Motor neuron (in vitro differentiated cells): ENCODE results near the gene TGFB2. TPM values are rescaled to one million over a fixed set of nuclear protein-coding genes. Genes with fewer than 3 reads are reported as not detected.

Experiments used
- ATAC-seq, 8 experiments: fragments of 200-7000 bp; cut with Tn5 transposase; replicated peaks in 6 of 8; 2 replicates each; pipeline ENCODE4 v1.8.0; 2021; ENCODE audit warnings: mild to moderate bottlenecking in 8 of 8, moderate library complexity in 8 of 8
- H3K27ac ChIP-seq, 2 donors: fragments of 250-450 bp; sonication (Bioruptor Pico); 2 replicates each; pipeline ENCODE4 v1.9.0; 2021; ENCODE audit warnings: antibody characterized with exemption in 2 of 2, mild to moderate bottlenecking in 2 of 2, moderate library complexity in 1 of 2
- H3K4me1 ChIP-seq, 2 donors: fragments of 250-450 bp; sonication (Bioruptor Pico); replicated peaks in 1 of 2; 2 replicates each; pipeline ENCODE4 v1.6.1; 2021; ENCODE audit warnings: antibody characterized with exemption in 2 of 2, mild to moderate bottlenecking in 2 of 2, moderate library complexity in 1 of 2
- H3K4me3 ChIP-seq, 5 donors: fragments of 250-450 bp; sonication (Bioruptor Pico); 2 replicates each; pipeline ENCODE4 v1.9.0; 2021; ENCODE audit warnings: antibody characterized with exemption in 5 of 5, mild to moderate bottlenecking in 5 of 5, moderate library complexity in 4 of 5
- WGBS, 10 experiments: fragments of 450-650 bp; shearing (Covaris generic); methylation state at CpG; one replicate each; pipeline ENCODE4 v1.0.0; 2022; 5-methylcytosine and 5-hydroxymethylcytosine counted together
- in situ Hi-C, 9 experiments: fragments of 400-800 bp; cut with MboI; loops; one replicate each; pipeline ENCODE4 v1.15.0; 2021; ENCODE audit warnings: low sequenced_read_pairs in 9 of 9, low pct_unique_long_range_greater_than_20kb in 2 of 9; ENCODE audit not compliant: unreplicated experiment in 9 of 9
- total RNA-seq, 8 experiments: library from RNA; unstranded; fragments of 300-600 nt; gene quantifications; 2 replicates each; pipeline versions ENCODE4 v1.2.3 to v1.2.4, GENCODE V29; 2022

Gene TGFB2
- total RNA-seq, 8 experiments from 2014 or later = 0.10 to 118 (median 16.1) TPM

DNA sequence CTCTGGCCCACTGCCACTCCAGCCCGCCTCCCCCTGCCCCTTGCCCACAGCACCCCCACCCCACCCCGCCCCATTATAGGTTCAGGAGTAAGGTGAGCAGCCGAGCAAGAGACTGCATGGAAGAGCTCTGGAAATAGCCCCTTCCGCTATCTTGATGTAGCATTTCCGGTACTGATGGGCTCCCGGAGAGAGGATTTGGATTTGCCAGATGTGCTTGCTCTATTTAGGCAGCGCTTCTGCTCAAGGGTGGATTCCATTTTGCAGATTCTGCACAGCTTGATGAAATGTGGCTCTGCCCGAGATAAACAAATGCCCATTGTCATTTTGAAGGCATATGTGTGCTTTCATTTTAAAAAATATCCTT is 6.9 kb downstream of the TGFB2 start:
- no peak overlapping the region for H3K4me3 ChIP-seq
- H3K4me1 ChIP-seq = peaks cover 9 to 52% of the 10 kb centered on the region in 2 donors
- WGBS, 10 experiments = 76 to 96% (median 83%) methylated on average over 1 to 4 of the region's 8 CpGs; no CpG with 5 or more reads in 5 of the 10 experiments
- ATAC-seq = peak in 1 of 8 experiments; percentile 20
- no peak overlapping the region for H3K27ac ChIP-seq
- in situ Hi-C loops = loop anchor here in 2 of 9 experiments (25.0 kb wide), 2 partner anchors 1210 to 1310 kb away; no protein-coding TSS in a partner anchor

DNA sequence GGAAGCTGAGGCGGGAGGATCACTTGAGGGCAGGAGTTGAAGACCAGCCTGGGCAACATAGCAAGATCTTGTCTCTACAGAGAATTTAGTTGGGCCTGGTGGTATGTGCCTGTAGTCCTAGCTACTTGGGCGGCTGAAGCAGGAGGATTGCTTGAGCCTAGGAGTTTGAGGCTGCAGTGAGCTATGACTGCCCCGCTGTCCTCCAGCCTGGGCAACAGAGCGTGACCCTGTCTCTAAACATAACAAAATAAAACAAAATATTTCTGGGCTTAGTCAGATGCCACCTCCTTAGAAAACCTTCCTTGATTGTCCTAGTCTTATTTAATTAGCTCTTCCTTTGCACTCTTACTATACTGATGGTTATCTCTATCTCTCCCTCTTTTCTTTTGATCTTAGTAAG is 8.5 kb downstream of the TGFB2 start:
- H3K27ac ChIP-seq = no peak overlapping the region
- 89 to 96% (median 91%) methylated on average over 2 to 4 of the region's 4 CpGs; no CpG with 5 or more reads in 4 of the 10 experiments for WGBS, 10 experiments
- peaks cover 3 to 44% of the 10 kb centered on the region in 2 donors for H3K4me1 ChIP-seq
- no peak for ATAC-seq
- in situ Hi-C loops = loop anchor here in 2 of 9 experiments (25.0 kb wide), 2 partner anchors 1209 to 1309 kb away; no protein-coding TSS in a partner anchor
- no peak overlapping the region for H3K4me3 ChIP-seq

GRCh38 chr1:218355278-218355677 is 10.1 kb downstream of the TGFB2 start:
- H3K27ac ChIP-seq = no peak overlapping the region
- no peak for ATAC-seq
- in situ Hi-C loops = loop anchor here in 2 of 9 experiments (25.0 kb wide), 2 partner anchors 1207 to 1307 kb away; no protein-coding TSS in a partner anchor
- 18 to 83% (median 56%) methylated on average over 1 to 4 of the region's 4 CpGs for WGBS, 10 experiments
- H3K4me1 ChIP-seq = peaks cover 3 to 41% of the 10 kb centered on the region in 2 donors
- no peak overlapping the region for H3K4me3 ChIP-seq

DNA sequence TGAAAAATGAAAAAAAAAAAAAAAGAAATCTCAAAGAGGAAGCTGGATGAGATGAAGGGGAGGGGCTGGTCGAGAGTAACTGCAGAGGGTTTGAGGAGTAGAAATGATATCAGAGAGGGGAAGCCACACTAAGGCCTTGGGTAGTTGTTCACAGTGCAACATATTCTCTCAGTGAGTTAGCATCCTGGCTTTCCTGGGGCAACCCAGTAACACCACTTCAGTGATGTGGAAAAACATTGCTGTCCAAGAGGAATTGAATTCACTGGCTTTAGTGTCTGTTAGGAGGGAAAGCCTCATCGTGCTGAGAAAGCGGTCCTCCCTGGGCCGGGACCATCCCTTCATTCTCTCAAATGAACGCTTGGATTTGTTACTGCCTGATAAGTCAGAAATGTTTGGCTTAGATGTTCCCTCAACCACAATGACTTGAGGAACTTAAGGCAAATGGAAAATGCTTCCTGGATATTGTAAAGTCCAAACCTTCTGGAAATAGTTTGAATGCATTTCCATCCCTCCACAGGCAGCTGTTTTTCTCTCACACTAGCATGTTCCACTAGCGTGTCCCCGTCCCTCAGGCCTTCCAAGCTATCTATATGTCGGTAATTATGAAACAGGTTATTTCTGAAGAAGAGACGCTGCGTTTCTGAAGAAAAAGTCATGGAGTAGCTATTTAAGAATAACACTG is 12.2 kb downstream of the TGFB2 start:
- Histone ChIP-seq H3K4me1 (peaks cover 3 to 29% of the 10 kb centered on the region in 2 donors), H3K4me3 (no peak overlapping the region), H3K27ac (no peak overlapping the region)
- in situ Hi-C loops = loop anchor here in 2 of 9 experiments (25.0 kb wide), 2 partner anchors 1205 to 1305 kb away; no protein-coding TSS in a partner anchor
- ATAC-seq = no peak
- 70 to 100% (median 87%) methylated on average over 1 to 10 of the region's 10 CpGs for WGBS, 10 experiments

GRCh38 chr1:218357893-218358232 is 12.7 kb downstream of the TGFB2 start:
- no peak overlapping the region for H3K4me3 ChIP-seq
- H3K4me1 ChIP-seq = peaks cover 3 to 29% of the 10 kb centered on the region in 2 donors
- 57 to 97% (median 84%) methylated on average over 1 to 3 of the region's 3 CpGs; no CpG with 5 or more reads in 1 of the 10 experiments for WGBS, 10 experiments
- ATAC-seq = no peak
- in situ Hi-C loops = loop anchor here in 2 of 9 experiments (25.0 kb wide), 2 partner anchors 1204 to 1304 kb away; no protein-coding TSS in a partner anchor
- H3K27ac ChIP-seq = no peak overlapping the region

GRCh38 chr1:218361298-218362065 is 16.3 kb downstream of the TGFB2 start:
- WGBS, 10 experiments = 42 to 91% (median 83%) methylated on average over 2 to 7 of the region's 7 CpGs
- Histone ChIP-seq H3K4me1 (peaks cover 0 to 2% of the 10 kb centered on the region in 2 donors), H3K27ac (no peak overlapping the region), H3K4me3 (no peak overlapping the region)
- peak in 7 of 8 experiments; percentile 16 to 81 (median 76) for ATAC-seq
- in situ Hi-C loops = loop anchor here in 2 of 9 experiments (25.0 kb wide), 2 partner anchors 1201 to 1301 kb away; no protein-coding TSS in a partner anchor

GRCh38 chr1:218362418-218363076 is 17.4 kb downstream of the TGFB2 start:
- peaks cover 0 to 2% of the 10 kb centered on the region in 2 donors for H3K4me1 ChIP-seq
- 85 to 100% (median 91%) methylated on average over 3 to 5 of the region's 5 CpGs for WGBS, 10 experiments

DNA sequence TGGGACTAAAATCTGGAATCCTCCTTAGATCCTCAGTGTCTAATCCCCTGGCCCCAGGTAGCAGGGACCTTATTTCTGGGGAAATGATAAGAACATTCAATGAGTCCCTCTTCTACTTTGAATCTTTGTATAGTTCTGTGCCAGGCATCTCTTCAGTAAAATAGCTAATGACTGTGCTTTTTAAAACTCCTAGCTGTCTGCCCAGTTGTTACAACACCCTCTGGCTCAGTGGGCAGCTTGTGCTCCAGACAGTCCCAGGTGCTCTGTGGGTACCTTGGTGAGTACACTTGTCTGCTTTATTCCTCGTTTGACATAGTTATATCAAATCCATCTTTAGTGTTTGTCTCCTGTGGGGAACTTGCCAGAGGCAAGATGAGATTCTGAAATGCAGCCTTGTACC is 18.0 kb downstream of the TGFB2 start:
- in situ Hi-C loops = loop anchor here in 2 of 9 experiments (25.0 kb wide), 2 partner anchors 1199 to 1299 kb away; no protein-coding TSS in a partner anchor
- no peak overlapping the region for H3K4me3 ChIP-seq
- no peak for ATAC-seq
- no peak overlapping the region for H3K27ac ChIP-seq
- H3K4me1 ChIP-seq = peaks cover 0 to 2% of the 10 kb centered on the region in 2 donors
- WGBS, 10 experiments = 75 to 100% (median 100%) methylated on average over 1 of the region's 1 CpG; no CpG with 5 or more reads in 5 of the 10 experiments

More at GRCh38 chr1:218362418-218363076, 17.4 kb downstream of the TGFB2 start:
- in situ Hi-C loops = loop anchor here in 2 of 9 experiments (25.0 kb wide), 2 partner anchors 1200 to 1300 kb away; no protein-coding TSS in a partner anchor
- ATAC-seq = no peak
- H3K4me3 ChIP-seq = no peak overlapping the region
- no peak overlapping the region for H3K27ac ChIP-seq

GRCh38 chr1:218364028-218364710 is 19.0 kb downstream of the TGFB2 start:
- in situ Hi-C loops = loop anchor here in 2 of 9 experiments (25.0 kb wide), 2 partner anchors 1198 to 1298 kb away; no protein-coding TSS in a partner anchor
- H3K4me3 ChIP-seq = no peak overlapping the region
- peaks cover 0 to 2% of the 10 kb centered on the region in 2 donors for H3K4me1 ChIP-seq
- H3K27ac ChIP-seq = no peak overlapping the region
- peak in 1 of 8 experiments; percentile 12 for ATAC-seq
- WGBS, 10 experiments = 47 to 93% (median 82%) methylated on average over 3 to 8 of the region's 8 CpGs; no CpG with 5 or more reads in 1 of the 10 experiments

GRCh38 chr1:218365226-218365999 is 20.3 kb downstream of the TGFB2 start:
- Histone ChIP-seq H3K27ac (no peak overlapping the region), H3K4me3 (no peak overlapping the region), H3K4me1 (peaks cover 0 to 2% of the 10 kb centered on the region in 2 donors)
- in situ Hi-C loops = loop anchor here in 2 of 9 experiments (25.0 kb wide), 2 partner anchors 1197 to 1297 kb away; no protein-coding TSS in a partner anchor
- 65 to 100% (median 96%) methylated on average over 4 to 14 of the region's 15 CpGs; no CpG with 5 or more reads in 1 of the 10 experiments for whole genome bisulfite sequencing, 10 experiments
- no peak for ATAC-seq

GRCh38 chr1:218366322-218367052 is 21.4 kb downstream of the TGFB2 start:
- Histone ChIP-seq H3K27ac (no peak overlapping the region), H3K4me3 (no peak overlapping the region), H3K4me1 (peaks cover 2 to 4% of the 10 kb centered on the region in 2 donors)
- peak in 4 of 8 experiments; percentile 58 to 87 (median 70) for ATAC-seq
- in situ Hi-C loops = loop anchor here in 2 of 9 experiments (25.0 kb wide), 2 partner anchors 1196 to 1296 kb away; no protein-coding TSS in a partner anchor
- 0 to 93% (median 80%) methylated on average over 2 to 5 of the region's 5 CpGs; no CpG with 5 or more reads in 4 of the 10 experiments for WGBS, 10 experiments
